ENCODE data around the gene AFDN. TPM values are rescaled to one million over a fixed set of nuclear protein-coding genes. Genes with fewer than 3 reads are reported as not detected.

Gene AFDN
- total RNA-seq, 3 donors from 2014 or later (not counting 1 experiment from before 2014, with no cell fraction given): 6.3 to 9.3 (median 7.9) TPM

GRCh38 chr6:167988154-167988495, 161.4 kb downstream of the AFDN start:
- intact Hi-C loops (cut with micrococcal nuclease): no loop called here

GRCh38 chr6:167988945-167989841, 162.5 kb downstream of the AFDN start:
- WGBS (ENCODE audit: insufficient coverage): 90% methylated on average over 36 of the region's 36 CpGs
- H3K27me3 ChIP-seq (ENCODE audit: control insufficient read depth, insufficient read depth, low read length): no peaks in the 10 kb centered on the region
- intact Hi-C loops (cut with micrococcal nuclease): no loop called here
- H3K27ac ChIP-seq (ENCODE audit: low read length): no peak overlapping the region
- Mint-ChIP-seq H3K4me1 (no peaks in the 10 kb centered on the region), H3K27ac (no peak overlapping the region), H3K9me3 (no peaks in the 10 kb centered on the region), H3K4me3 (no peak overlapping the region), H3K27me3 (ENCODE audit: low read depth in 2 of 2) (no peaks in the 10 kb centered on the region), H3K36me3 (no peaks in the 10 kb centered on the region)
- no peaks in the 10 kb centered on the region for H3K36me3 ChIP-seq (ENCODE audit: control insufficient read depth, insufficient read depth, low read length)
- TF ChIP-seq, protein P1, sequence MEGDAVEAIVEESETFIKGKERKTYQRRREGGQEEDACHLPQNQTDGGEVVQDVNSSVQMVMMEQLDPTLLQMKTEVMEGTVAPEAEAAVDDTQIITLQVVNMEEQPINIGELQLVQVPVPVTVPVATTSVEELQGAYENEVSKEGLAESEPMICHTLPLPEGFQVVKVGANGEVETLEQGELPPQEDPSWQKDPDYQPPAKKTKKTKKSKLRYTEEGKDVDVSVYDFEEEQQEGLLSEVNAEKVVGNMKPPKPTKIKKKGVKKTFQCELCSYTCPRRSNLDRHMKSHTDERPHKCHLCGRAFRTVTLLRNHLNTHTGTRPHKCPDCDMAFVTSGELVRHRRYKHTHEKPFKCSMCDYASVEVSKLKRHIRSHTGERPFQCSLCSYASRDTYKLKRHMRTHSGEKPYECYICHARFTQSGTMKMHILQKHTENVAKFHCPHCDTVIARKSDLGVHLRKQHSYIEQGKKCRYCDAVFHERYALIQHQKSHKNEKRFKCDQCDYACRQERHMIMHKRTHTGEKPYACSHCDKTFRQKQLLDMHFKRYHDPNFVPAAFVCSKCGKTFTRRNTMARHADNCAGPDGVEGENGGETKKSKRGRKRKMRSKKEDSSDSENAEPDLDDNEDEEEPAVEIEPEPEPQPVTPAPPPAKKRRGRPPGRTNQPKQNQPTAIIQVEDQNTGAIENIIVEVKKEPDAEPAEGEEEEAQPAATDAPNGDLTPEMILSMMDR (IDR thresholded peaks at IDR 0.05): no peak
- DNase-seq: no peak
- no peaks in the 10 kb centered on the region for H3K4me1 ChIP-seq (ENCODE audit: control insufficient read depth, insufficient read depth, low read length)
- peaks cover 6% of the 10 kb centered on the region for H3K9me3 ChIP-seq (ENCODE audit: control insufficient read depth, insufficient read depth, low read length)
- no peak for ATAC-seq
- no peak overlapping the region for H3K4me3 ChIP-seq (ENCODE audit: low read length)

More at GRCh38 chr6:167988154-167988495, 161.4 kb downstream of the AFDN start:
- 90% methylated on average over 5 of the region's 5 CpGs for WGBS (ENCODE audit: insufficient coverage)
- no peak overlapping the region for H3K27ac Mint-ChIP-seq
- no peaks in the 10 kb centered on the region for H3K4me1 Mint-ChIP-seq
- ATAC-seq (no peak), DNase-seq (no peak)
- Histone ChIP-seq H3K4me3 (ENCODE audit: low read length) (no peak overlapping the region), H3K36me3 (ENCODE audit: control insufficient read depth, insufficient read depth, low read length) (no peaks in the 10 kb centered on the region), H3K4me1 (ENCODE audit: control insufficient read depth, insufficient read depth, low read length) (no peaks in the 10 kb centered on the region), H3K9me3 (ENCODE audit: control insufficient read depth, insufficient read depth, low read length) (peaks cover 7% of the 10 kb centered on the region), H3K27ac (ENCODE audit: low read length) (no peak overlapping the region), H3K27me3 (ENCODE audit: control insufficient read depth, insufficient read depth, low read length) (no peaks in the 10 kb centered on the region)
- H3K36me3 Mint-ChIP-seq: no peaks in the 10 kb centered on the region
- no peaks in the 10 kb centered on the region for H3K27me3 Mint-ChIP-seq (ENCODE audit: low read depth in 2 of 2)
- no peak overlapping the region for H3K4me3 Mint-ChIP-seq
- TF ChIP-seq, protein P1 (IDR thresholded peaks at IDR 0.05): no peak
- no peaks in the 10 kb centered on the region for H3K9me3 Mint-ChIP-seq

- H3K36me3 Mint-ChIP-seq: no peaks in the 10 kb centered on the region
- H3K9me3 Mint-ChIP-seq: no peaks in the 10 kb centered on the region
- no peaks in the 10 kb centered on the region for H3K27me3 Mint-ChIP-seq (ENCODE audit: low read depth in 2 of 2)
- intact Hi-C loops (cut with micrococcal nuclease): no loop called here
- no peak overlapping the region for H3K27ac Mint-ChIP-seq
- 94% methylated on average over 75 of the region's 75 CpGs for WGBS (ENCODE audit: insufficient coverage)
- Histone ChIP-seq H3K36me3 (ENCODE audit: control insufficient read depth, insufficient read depth, low read length) (no peaks in the 10 kb centered on the region), H3K27me3 (ENCODE audit: control insufficient read depth, insufficient read depth, low read length) (no peaks in the 10 kb centered on the region), H3K9me3 (ENCODE audit: control insufficient read depth, insufficient read depth, low read length) (peaks cover 3% of the 10 kb centered on the region), H3K4me3 (ENCODE audit: low read length) (no peak overlapping the region), H3K4me1 (ENCODE audit: control insufficient read depth, insufficient read depth, low read length) (no peaks in the 10 kb centered on the region), H3K27ac (ENCODE audit: low read length) (no peak overlapping the region)
- ATAC-seq: no peak
- H3K4me1 Mint-ChIP-seq: no peaks in the 10 kb centered on the region
- no peak overlapping the region for H3K4me3 Mint-ChIP-seq
- TF ChIP-seq, protein P1 (IDR thresholded peaks at IDR 0.05): no peak
- no peak for DNase-seq
Observed at GRCh38 chr6:167990016-167990945, 163.6 kb downstream of the AFDN start.

All from natural killer cell (primary cell).